Omental fat pad (tissue), 4 donors: ENCODE measurements around the gene PCDHB15. TPM values are rescaled to one million over a fixed set of nuclear protein-coding genes. Genes with fewer than 3 reads are reported as not detected.
"Not testable (repeated sequence)": the region's sequence is repeated elsewhere in the genome, so short reads cannot be mapped to it uniquely, and the experiment has no call there.

ENCODE experiments used
- ATAC-seq: fragments of 150-250 bp; one replicate; pipeline ENCODE4 v1.9.1; 2016; ENCODE audit warnings: mild to moderate bottlenecking, moderate library complexity; ENCODE audit not compliant: low FRiP score
- DNase-seq: peaks from one replicate; pipeline ENCODE4 v3.0.0-alpha.2; 2019; ENCODE audit warnings: low spot score
- CTCF ChIP-seq, 3 donors: fragments of 450-650 bp; IDR thresholded peaks; one replicate each; pipeline ENCODE4 v1.5.1; 2016 to 2017; ENCODE audit warnings: antibody characterized with exemption in 3 of 3, mild to moderate bottlenecking in 3 of 3, moderate library complexity in 2 of 3
- total RNA-seq, 4 donors: library from RNA; depleted of rRNA; stranded (reverse); fragments of >200 nt; gene quantifications; one replicate each; pipeline ENCODE4 v1.1.0, GENCODE V29; 2016

Gene PCDHB15
- 1 to 10 TPM; 2.0 to 6.0 (median 3.3) TPM for total RNA-seq

GRCh38 chr5:141245250-141245717 lies at the start of gene PCDHB15:
Gene PCDHB15, plus strand, starts transcription at chr5:141245395. Its CDS starts 184 bp downstream, at chr5:141245579.
- DNase-seq (no peak), ATAC-seq (no peak)
- no peak for TF ChIP-seq CTCF (IDR thresholded peaks at IDR 0.05)

DNA sequence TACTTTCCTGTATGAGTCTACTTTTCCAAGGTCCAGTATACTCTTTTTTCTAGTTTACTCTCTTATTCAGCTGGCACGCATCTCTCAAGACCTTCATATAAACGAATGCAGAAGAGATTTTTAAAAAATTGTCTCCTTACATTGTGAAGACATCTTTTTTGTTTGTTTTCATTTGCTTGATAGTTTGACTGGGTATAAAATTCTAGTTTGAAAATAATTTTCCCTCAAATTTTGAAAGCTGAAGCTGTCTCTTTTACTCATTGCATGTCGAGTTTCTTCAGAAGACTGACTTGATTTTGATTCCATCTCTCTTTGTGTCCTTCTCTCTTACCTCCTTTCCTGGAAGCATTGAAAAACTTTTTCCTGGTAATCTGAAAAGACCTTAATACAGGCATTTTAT lies 48.8 kb upstream of the PCDHB15 start:
- DNase-seq, result no peak
- TF ChIP-seq CTCF (IDR thresholded peaks at IDR 0.05), result no peak
- no peak for ATAC-seq

GRCh38 chr5:141199359-141200235 lies 45.6 kb upstream of the PCDHB15 start, which contains the start of gene PCDHB11:
Gene PCDHB11, plus strand, starts transcription at chr5:141199627. Its CDS starts 148 bp downstream, at chr5:141199775.
- TF ChIP-seq CTCF (IDR thresholded peaks at IDR 0.05), result no peak
- ATAC-seq (no peak), DNase-seq (no peak)

GRCh38 chr5:141201126-141201525 lies 44.1 kb upstream of the PCDHB15 start:
- ATAC-seq, DNase-seq: not testable (repeated sequence)

DNA sequence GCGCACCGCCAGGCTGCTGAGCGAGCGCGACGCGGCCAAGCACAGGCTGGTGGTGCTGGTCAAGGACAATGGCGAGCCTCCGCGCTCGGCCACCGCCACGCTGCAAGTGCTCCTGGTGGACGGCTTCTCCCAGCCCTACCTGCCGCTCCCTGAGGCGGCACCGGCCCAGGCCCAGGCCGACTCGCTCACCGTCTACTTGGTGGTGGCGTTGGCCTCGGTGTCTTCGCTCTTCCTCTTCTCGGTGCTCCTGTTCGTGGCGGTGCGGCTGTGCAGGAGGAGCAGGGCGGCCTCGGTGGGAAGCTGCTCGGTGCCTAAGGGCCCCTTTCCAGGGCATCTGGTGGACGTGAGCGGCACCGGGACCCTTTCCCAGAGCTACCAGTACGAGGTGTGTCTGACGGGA lies 43.5 kb upstream of the PCDHB15 start:
- ATAC-seq, DNase-seq: not testable (repeated sequence)

DNA sequence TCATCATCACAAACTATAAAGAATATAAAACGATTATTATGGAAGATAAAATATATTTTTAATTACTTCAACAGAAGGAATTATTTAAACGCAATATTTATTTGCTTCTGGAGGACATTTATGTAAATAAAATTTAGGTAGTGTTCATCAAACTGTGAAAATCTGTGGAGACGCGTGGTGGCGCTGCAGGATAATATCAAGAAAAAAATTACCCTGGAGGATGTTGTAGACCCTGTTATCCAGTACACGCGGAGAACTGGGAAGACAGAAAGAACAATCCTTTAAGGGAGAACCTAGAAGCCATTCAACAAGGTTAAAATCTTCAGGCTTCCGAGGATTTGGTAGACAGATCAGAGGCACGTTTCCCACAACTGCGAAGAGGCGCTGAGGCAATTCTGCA lies 36.7 kb upstream of the PCDHB15 start, which contains the start of gene PCDHB12:
PCDHB12 (plus strand) TSS at position 242 of the 400 bp plus-strand sequence. CDS start 189 bp downstream, outside the sequence.
- ATAC-seq (no peak), DNase-seq (no peak)
- TF ChIP-seq CTCF (IDR thresholded peaks at IDR 0.05), result no peak

DNA sequence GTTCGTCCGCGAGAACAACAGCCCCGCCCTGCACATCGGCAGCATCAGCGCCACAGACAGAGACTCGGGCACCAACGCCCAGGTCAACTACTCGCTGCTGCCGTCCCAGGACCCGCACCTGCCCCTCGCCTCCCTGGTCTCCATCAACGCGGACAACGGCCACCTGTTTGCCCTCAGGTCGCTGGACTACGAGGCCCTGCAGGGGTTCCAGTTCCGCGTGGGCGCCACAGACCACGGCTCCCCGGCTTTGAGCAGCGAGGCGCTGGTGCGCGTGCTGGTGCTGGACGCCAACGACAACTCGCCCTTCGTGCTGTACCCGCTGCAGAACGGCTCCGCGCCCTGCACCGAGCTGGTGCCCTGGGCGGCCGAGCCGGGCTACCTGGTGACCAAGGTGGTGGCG lies 34.9 kb upstream of the PCDHB15 start:
- DNase-seq, ATAC-seq: not testable (repeated sequence)

GRCh38 chr5:141210849-141211248 lies 34.3 kb upstream of the PCDHB15 start:
- ATAC-seq, DNase-seq: not testable (repeated sequence)

DNA sequence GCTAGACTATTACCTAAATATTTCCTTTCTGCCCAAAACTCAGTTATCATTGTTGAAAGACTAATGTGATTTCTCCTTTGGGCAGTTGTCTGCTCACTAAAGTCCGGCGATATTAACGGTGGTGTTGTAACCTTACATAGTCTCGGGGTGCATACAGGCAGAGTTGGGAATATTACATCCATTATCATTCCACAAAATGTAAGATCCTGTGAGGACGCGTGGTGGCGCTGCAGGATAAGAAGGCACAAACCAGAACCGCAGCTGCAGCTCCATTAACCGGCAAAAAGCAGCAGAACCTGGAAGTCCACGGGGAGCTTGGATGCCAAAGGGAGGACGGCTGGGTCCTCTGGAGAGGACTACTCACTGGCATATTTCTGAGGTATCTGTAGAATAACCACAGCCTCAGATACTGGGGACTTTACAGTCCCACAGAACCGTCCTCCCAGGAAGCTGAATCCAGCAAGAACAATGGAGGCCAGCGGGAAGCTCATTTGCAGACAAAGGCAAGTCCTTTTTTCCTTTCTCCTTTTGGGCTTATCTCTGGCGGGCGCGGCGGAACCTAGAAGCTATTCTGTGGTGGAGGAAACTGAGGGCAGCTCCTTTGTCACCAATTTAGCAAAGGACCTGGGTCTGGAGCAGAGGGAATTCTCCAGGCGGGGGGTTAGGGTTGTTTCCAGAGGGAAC lies 31.4 kb upstream of the PCDHB15 start, which contains the start of gene PCDHB13:
PCDHB13 (plus strand) TSS at position 264 of the 684 bp plus-strand sequence; CDS start at position 469, 205 bp downstream.
- ATAC-seq, DNase-seq: not testable (repeated sequence)

DNA sequence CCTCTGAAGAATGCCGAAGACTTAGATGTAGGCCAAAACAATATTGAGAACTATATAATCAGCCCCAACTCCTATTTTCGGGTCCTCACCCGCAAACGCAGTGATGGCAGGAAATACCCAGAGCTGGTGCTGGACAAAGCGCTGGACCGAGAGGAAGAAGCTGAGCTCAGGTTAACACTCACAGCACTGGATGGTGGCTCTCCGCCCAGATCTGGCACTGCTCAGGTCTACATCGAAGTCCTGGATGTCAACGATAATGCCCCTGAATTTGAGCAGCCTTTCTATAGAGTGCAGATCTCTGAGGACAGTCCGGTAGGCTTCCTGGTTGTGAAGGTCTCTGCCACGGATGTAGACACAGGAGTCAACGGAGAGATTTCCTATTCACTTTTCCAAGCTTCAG lies 30.6 kb upstream of the PCDHB15 start:
- not testable (repeated sequence) for ATAC-seq, DNase-seq

- DNase-seq, ATAC-seq: not testable (repeated sequence)
These were observed 29.7 kb upstream of the PCDHB15 start for GRCh38 chr5:141215504-141215903.

- not testable (repeated sequence) for DNase-seq, ATAC-seq
These were observed 29.2 kb upstream of the PCDHB15 start for GRCh38 chr5:141216035-141216434.
